Memory B cell (primary cell): ENCODE results near the gene SBNO2.
A peak's percentile ranks its signal among the peaks of the same experiment; 100 is the strongest.

Experiments
- ATAC-seq: fragments of 150-1000 bp; cut with Tn5 transposase; 2 replicates; pipeline ENCODE4 v1.10.0; 2021; ENCODE audit warnings: low read depth, mild to moderate bottlenecking, moderate library complexity
- DNase-seq, 2 donors: peaks; one replicate each; pipeline ENCODE4 v3.0.0; 2022; ENCODE audit warnings: low spot score in 2 of 2
- H3K27ac Mint-ChIP-seq: one replicate; pipeline ENCODE4 v1.8.0; 2022; ENCODE audit warnings: mild to moderate bottlenecking, moderate library complexity, mixed read lengths
- H3K27me3 Mint-ChIP-seq: one replicate; pipeline ENCODE4 v1.8.0; 2022; ENCODE audit warnings: mixed read lengths
- H3K36me3 Mint-ChIP-seq: one replicate; pipeline ENCODE4 v1.8.0; 2022; ENCODE audit warnings: mild to moderate bottlenecking, mixed read lengths
- H3K4me1 Mint-ChIP-seq: one replicate; pipeline ENCODE4 v1.8.0; 2022; ENCODE audit warnings: mixed read lengths
- H3K4me3 Mint-ChIP-seq: one replicate; pipeline ENCODE4 v1.8.0; 2022; ENCODE audit warnings: mild to moderate bottlenecking, moderate library complexity, mixed read lengths
- H3K9me3 Mint-ChIP-seq: one replicate; pipeline ENCODE4 v1.8.0; 2022; ENCODE audit warnings: mixed read lengths

SBNO2 gene

DNA sequence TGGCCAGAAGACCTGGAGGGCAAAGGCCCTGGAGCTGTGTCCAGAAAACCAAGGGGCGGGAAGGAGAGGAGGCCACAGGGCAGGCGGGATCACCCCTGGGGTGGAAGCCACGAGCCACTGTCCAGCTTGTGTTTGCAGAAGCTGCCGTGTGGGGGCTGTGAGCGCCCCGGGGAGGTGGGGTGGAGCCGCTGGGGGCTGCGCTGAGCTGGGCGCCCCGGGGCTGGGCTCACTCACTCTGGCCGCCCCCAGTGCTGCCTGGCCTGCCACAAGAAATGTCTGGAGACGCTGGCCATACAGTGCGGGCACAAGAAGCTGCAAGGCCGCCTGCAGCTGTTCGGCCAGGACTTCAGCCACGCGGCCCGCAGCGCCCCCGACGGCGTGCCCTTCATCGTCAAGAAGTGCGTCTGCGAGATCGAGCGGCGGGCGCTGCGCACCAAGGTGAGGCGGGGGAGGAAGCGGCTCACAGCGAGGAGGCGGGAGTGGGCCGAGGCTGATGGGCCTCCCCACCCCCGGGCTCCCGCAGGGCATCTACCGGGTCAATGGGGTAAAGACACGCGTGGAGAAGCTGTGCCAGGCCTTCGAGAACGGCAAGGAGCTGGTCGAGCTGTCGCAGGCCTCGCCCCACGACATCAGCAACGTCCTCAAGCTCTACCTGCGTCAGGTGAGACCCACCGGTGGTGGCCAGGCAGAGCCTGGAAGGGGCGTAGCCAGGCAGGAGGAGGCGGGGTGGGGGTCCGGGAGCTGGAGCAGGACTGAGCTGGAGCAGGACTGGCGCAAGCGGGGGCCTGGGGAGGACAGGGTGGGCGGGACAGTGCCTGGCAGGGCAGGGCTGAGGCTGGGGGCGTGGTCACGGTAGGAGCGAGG, 92.5 kb downstream of the SBNO2 start:
- Mint-ChIP-seq H3K4me3 (peak overlapping the region; percentile 45), H3K9me3 (no peaks in the 10 kb centered on the region), H3K27ac (peak overlapping the region; percentile 89), H3K4me1 (peaks cover 20% of the 10 kb centered on the region), H3K36me3 (peaks cover 21% of the 10 kb centered on the region), H3K27me3 (no peaks in the 10 kb centered on the region)
- ATAC-seq (no peak), DNase-seq (no peak)

DNA sequence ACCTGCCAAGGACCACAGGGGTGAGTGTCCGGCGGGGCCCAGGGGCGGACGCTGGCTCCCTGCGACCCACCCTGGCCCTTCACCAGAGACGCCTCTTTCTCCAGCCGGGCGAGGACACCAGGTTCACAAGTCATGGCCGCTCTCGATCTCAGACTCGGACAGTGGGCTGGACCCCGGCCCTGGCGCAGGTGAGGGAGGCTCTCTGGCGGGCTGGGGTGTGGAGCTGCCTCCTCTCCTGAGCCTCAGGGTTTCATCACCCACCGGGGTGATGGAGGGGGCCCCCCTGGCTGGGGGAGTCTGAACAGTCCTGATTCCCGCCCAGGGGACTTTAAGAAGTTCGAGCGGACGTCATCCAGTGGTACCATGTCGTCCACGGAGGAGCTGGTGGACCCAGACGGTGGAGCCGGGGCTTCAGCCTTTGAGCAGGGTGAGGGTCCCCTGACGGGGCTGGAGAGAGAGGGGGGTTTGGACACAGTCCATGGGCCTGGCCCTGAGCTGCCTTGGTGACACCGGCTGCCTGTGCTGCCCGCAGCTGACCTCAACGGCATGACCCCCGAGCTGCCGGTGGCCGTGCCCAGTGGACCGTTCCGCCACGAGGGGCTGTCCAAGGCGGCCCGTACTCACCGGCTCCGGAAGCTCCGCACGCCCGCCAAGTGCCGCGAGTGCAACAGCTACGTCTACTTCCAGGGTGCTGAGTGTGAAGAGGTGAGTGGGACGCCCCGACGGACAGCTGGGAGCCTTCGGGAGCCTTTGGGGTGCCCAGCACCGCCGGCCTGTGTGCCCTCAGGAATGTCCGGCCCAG, 93.5 kb downstream of the SBNO2 start:
- DNase-seq (no peak), ATAC-seq (no peak)
- peak overlapping the region; percentile 72 for H3K27ac Mint-ChIP-seq
- peaks cover 25% of the 10 kb centered on the region for H3K4me1 Mint-ChIP-seq
- H3K9me3 Mint-ChIP-seq: no peaks in the 10 kb centered on the region
- no peaks in the 10 kb centered on the region for H3K27me3 Mint-ChIP-seq
- H3K4me3 Mint-ChIP-seq: peak overlapping the region; percentile 32
- H3K36me3 Mint-ChIP-seq: peaks cover 26% of the 10 kb centered on the region

DNA sequence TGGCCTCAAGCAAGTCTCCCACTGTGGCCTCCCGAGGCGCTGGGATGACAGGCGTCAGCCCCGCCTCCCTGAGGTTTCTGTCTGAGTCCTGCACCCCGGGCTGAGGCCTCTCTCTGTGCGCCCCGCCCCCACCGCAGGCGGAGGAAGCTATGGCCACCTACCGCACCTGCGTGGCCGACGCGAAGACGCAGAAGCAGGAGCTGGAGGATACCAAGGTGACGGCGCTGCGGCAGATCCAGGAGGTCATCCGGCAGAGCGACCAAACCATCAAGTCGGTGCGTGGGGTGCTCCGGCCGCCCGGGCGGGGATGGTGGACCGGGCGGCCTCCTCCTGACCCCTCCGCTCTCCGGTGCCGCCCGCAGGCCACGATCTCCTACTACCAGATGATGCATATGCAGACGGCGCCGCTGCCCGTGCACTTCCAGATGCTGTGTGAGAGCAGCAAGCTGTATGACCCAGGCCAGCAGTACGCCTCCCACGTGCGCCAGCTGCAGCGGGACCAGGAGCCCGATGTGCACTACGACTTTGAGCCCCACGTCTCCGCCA, 94.4 kb downstream of the SBNO2 start:
- DNase-seq (no peak), ATAC-seq (no peak)
- no peak overlapping the region for H3K4me3 Mint-ChIP-seq
- H3K27me3 Mint-ChIP-seq: no peaks in the 10 kb centered on the region
- peaks cover 20% of the 10 kb centered on the region for H3K36me3 Mint-ChIP-seq
- no peak overlapping the region for H3K27ac Mint-ChIP-seq
- H3K4me1 Mint-ChIP-seq: peaks cover 19% of the 10 kb centered on the region
- H3K9me3 Mint-ChIP-seq: no peaks in the 10 kb centered on the region

DNA sequence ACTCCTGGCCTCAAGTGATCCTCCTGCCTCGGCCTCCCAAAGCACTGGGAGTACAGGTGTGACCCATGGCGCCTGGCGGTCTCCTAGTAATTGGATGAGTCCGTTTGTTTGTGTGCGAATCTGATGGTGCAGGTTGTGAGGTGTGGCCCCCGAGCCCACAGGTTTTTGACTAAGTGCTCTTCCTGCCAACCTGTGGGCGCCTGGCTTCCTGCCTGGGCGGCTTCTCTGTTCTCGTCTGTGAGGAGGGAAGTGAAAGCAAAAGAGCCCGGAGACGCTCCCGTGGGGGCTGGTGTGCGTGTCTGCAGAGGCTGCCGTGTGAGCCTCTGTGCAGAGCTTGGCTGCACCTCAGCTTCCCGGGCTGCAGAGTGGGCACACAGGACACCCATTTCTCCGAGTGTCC, 97.1 kb downstream of the SBNO2 start:
- ATAC-seq (peak; percentile 89), DNase-seq (peak; percentile 73 to 91)
- Mint-ChIP-seq H3K4me3 (peak overlapping the region; percentile 66), H3K27me3 (no peaks in the 10 kb centered on the region), H3K36me3 (peaks cover 21% of the 10 kb centered on the region), H3K4me1 (peaks cover 23% of the 10 kb centered on the region), H3K9me3 (no peaks in the 10 kb centered on the region), H3K27ac (peak overlapping the region; percentile 89)

DNA sequence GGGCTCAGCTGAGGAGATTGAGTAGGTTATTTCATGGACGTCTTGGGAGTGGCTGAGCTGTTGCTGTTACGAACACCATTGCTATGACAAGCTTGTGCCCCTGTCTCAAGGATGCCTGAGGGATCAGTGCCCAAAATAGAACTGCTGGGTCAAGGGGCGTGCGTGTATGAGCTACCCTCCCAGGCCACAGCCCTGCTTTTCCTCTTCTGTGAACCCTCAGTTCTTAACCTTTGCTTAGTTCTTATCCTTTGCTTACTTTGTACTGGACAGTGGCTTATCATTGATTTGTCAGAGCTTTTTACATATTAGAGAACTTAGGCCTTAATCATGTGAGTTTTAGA, 98.1 kb downstream of the SBNO2 start:
- peaks cover 21% of the 10 kb centered on the region for H3K36me3 Mint-ChIP-seq
- no peak for DNase-seq
- peak overlapping the region; percentile 89 for H3K27ac Mint-ChIP-seq
- no peak for ATAC-seq
- no peaks in the 10 kb centered on the region for H3K9me3 Mint-ChIP-seq
- peak overlapping the region; percentile 62 for H3K4me3 Mint-ChIP-seq
- peaks cover 26% of the 10 kb centered on the region for H3K4me1 Mint-ChIP-seq
- no peaks in the 10 kb centered on the region for H3K27me3 Mint-ChIP-seq

GRCh38 chr19:1074544-1075283, 99.4 kb downstream of the SBNO2 start:
- peak overlapping the region; percentile 62 for H3K4me3 Mint-ChIP-seq
- H3K9me3 Mint-ChIP-seq: no peaks in the 10 kb centered on the region
- no peaks in the 10 kb centered on the region for H3K27me3 Mint-ChIP-seq
- peaks cover 19% of the 10 kb centered on the region for H3K36me3 Mint-ChIP-seq
- ATAC-seq (peak; percentile 48), DNase-seq (peak; percentile 84 to 86)
- H3K4me1 Mint-ChIP-seq: peaks cover 26% of the 10 kb centered on the region
- H3K27ac Mint-ChIP-seq: peak overlapping the region; percentile 89

- Mint-ChIP-seq H3K9me3 (no peaks in the 10 kb centered on the region), H3K4me3 (peak overlapping the region; percentile 64), H3K36me3 (peaks cover 23% of the 10 kb centered on the region), H3K4me1 (peaks cover 30% of the 10 kb centered on the region), H3K27ac (peak overlapping the region; percentile 89), H3K27me3 (no peaks in the 10 kb centered on the region)
- DNase-seq: no peak
- ATAC-seq: no peak
Observed at GRCh38 chr19:1073956-1074517, 100.0 kb downstream of the SBNO2 start.

DNA sequence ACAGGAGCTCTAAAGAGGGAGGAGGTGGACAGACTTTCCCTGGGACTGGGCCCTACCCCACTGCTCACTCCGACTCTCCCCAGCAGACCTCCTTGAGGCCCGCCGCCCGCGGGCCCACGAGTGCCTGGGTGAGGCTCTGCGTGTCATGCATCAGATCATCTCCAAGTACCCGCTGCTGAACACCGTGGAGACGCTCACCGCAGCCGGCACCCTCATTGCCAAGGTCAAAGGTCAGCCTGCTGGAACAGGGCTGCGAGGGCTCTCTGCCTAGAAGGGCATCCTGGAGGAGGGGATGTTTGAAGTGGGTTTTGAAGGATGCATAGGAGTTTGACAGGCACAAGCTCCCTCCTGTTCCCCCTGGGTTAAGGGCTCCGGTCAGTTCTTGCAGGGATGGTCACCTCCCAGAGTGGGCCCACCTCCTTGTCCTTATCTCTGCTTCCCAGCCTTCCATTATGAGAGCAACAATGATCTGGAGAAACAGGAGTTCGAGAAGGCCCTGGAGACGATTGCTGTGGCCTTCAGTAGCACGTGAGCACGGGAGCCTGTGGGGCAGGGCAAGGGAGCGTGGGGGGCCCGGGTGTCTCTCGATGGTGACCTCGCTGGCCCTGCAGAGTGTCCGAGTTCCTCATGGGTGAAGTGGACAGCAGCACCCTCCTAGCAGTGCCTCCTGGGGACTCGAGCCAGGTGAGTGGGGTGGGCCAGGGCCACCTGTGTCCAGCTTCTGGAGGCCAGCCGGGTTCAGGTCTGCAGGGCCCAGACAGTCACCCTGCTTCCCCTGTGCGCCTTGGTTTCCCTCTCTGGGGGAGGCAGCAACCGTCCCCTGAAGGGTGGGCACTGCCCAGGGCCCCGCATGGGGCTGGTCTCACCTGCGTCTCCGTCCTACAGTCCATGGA, 100.8 kb downstream of the SBNO2 start:
- H3K4me3 Mint-ChIP-seq: peak overlapping the region; percentile 44
- ATAC-seq (no peak), DNase-seq (no peak)
- H3K9me3 Mint-ChIP-seq: no peaks in the 10 kb centered on the region
- no peak overlapping the region for H3K27ac Mint-ChIP-seq
- H3K27me3 Mint-ChIP-seq: no peaks in the 10 kb centered on the region
- H3K4me1 Mint-ChIP-seq: peaks cover 36% of the 10 kb centered on the region
- H3K36me3 Mint-ChIP-seq: peaks cover 29% of the 10 kb centered on the region

GRCh38 chr19:1072371-1073015, 101.6 kb downstream of the SBNO2 start:
- Mint-ChIP-seq H3K4me3 (peak overlapping the region; percentile 59), H3K27ac (peak overlapping the region; percentile 77), H3K27me3 (no peaks in the 10 kb centered on the region), H3K9me3 (no peaks in the 10 kb centered on the region), H3K36me3 (peaks cover 29% of the 10 kb centered on the region), H3K4me1 (peaks cover 33% of the 10 kb centered on the region)
- DNase-seq (no peak), ATAC-seq (no peak)

DNA sequence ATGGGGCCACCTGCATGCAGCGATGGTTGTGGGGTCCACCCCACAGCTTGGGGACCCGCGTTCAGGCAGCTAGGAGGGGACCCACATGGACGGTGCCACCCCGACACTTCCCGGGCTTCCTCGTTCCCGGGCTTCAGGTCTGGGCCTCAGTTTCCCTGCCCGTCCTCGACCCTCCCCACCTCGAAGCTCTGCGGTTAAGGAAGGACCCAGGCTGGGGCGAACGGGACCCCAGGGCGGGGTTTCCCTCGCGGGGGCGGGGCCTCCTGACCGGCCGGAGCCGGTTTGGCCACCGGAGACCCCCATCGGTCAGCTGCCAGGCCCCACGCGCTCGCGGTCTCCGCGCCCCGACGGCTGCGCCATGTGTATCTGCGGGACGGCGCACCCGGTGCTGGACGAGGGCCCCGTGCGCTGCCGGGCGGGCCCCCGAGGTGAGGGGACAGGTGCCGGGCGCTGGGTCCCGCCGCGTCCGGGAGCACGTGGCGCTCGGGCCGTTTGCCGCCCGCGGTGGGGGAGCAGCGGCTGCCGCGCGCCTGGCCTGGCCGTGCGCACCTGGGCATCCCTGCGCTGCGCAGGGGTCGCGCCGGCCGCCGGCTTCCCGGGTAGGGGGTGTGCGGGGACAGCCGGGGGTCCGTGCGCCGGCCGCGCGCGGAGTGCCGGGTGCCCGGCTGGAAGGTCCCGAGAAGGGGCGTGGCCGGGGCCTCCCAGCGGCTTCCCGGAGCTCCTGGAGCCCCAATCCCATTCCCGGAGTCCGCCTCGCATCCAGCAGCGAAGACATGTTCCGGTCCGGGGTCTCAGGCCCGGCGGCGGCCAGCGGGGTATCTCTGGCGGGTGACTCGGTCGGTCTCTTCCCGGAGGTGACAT, 102.9 kb downstream of the SBNO2 start:
- no peaks in the 10 kb centered on the region for H3K9me3 Mint-ChIP-seq
- ATAC-seq (no peak), DNase-seq (no peak)
- peaks cover 29% of the 10 kb centered on the region for H3K36me3 Mint-ChIP-seq
- H3K4me3 Mint-ChIP-seq: no peak overlapping the region
- peaks cover 33% of the 10 kb centered on the region for H3K4me1 Mint-ChIP-seq
- H3K27ac Mint-ChIP-seq: peak overlapping the region; percentile 77
- no peaks in the 10 kb centered on the region for H3K27me3 Mint-ChIP-seq

- Mint-ChIP-seq H3K4me1 (peaks cover 31% of the 10 kb centered on the region), H3K27ac (no peak overlapping the region), H3K4me3 (peak overlapping the region; percentile 11), H3K9me3 (no peaks in the 10 kb centered on the region), H3K36me3 (peaks cover 23% of the 10 kb centered on the region), H3K27me3 (no peaks in the 10 kb centered on the region)
- no peak for DNase-seq
- ATAC-seq: no peak
Observed at GRCh38 chr19:1070576-1070930, 103.5 kb downstream of the SBNO2 start.
